T-helper 1 cell (primary cell): ENCODE data around the gene BCAP29.
A peak's percentile ranks its signal among the peaks of the same experiment; 100 is the strongest.

Experiments
- DNase-seq, 5 donors: peaks; one replicate each; pipeline ENCODE4 v3.0.0-alpha.2; 2012 to 2020

BCAP29 gene

GRCh38 chr7:107582875-107583274 is 2.8 kb downstream of the BCAP29 start:
- DNase-seq: no peak

GRCh38 chr7:107584716-107585115 is 4.7 kb downstream of the BCAP29 start:
- no peak for DNase-seq

- DNase-seq: no peak
Measured at GRCh38 chr7:107588529-107589130, 8.6 kb downstream of the BCAP29 start.

- no peak for DNase-seq
Measured at GRCh38 chr7:107591421-107591820, 11.4 kb downstream of the BCAP29 start.

GRCh38 chr7:107592361-107593024 is 12.4 kb downstream of the BCAP29 start:
- no peak for DNase-seq

GRCh38 chr7:107593025-107593410 is 13.0 kb downstream of the BCAP29 start:
- no peak for DNase-seq

- DNase-seq: no peak
Measured at GRCh38 chr7:107594961-107595737, 15.1 kb downstream of the BCAP29 start.

- no peak for DNase-seq
Measured at GRCh38 chr7:107596881-107597581, 17.0 kb downstream of the BCAP29 start.

GRCh38 chr7:107597582-107597916 is 17.5 kb downstream of the BCAP29 start:
- DNase-seq: no peak

- no peak for DNase-seq
Measured at GRCh38 chr7:107597953-107598352, 17.9 kb downstream of the BCAP29 start.

- DNase-seq: no peak
Measured at GRCh38 chr7:107599262-107599661, 19.2 kb downstream of the BCAP29 start.

- DNase-seq: no peak
Measured at GRCh38 chr7:107600816-107601215, 20.8 kb downstream of the BCAP29 start.

- DNase-seq: no peak
Measured at GRCh38 chr7:107605218-107605815, 25.3 kb downstream of the BCAP29 start.

GRCh38 chr7:107606303-107606702 is 26.3 kb downstream of the BCAP29 start:
- no peak for DNase-seq

- no peak for DNase-seq
Measured at GRCh38 chr7:107609811-107610261, 29.8 kb downstream of the BCAP29 start.

- DNase-seq: no peak
Measured at GRCh38 chr7:107610323-107610722, 30.3 kb downstream of the BCAP29 start.

- DNase-seq: no peak
Measured at GRCh38 chr7:107613439-107613838, 33.4 kb downstream of the BCAP29 start.

- DNase-seq: no peak
Measured at GRCh38 chr7:107613948-107614347, 33.9 kb downstream of the BCAP29 start.

- no peak for DNase-seq
Measured at GRCh38 chr7:107614425-107614824, 34.4 kb downstream of the BCAP29 start.

GRCh38 chr7:107615910-107616680 is 36.0 kb downstream of the BCAP29 start:
- DNase-seq: no peak

GRCh38 chr7:107622429-107622828 is 42.4 kb downstream of the BCAP29 start:
- DNase-seq: peak in 1 of 5 donors; percentile 12

GRCh38 chr7:107622894-107623293 is 42.8 kb downstream of the BCAP29 start:
- DNase-seq: no peak
